ENCODE measurements around the gene CD207.
A peak's percentile ranks its signal among the peaks of the same experiment; 100 is the strongest.
"Not testable (repeated sequence)": the region's sequence is repeated elsewhere in the genome, so short reads cannot be mapped to it uniquely, and the experiment has no call there.

The CD207 gene

DNA sequence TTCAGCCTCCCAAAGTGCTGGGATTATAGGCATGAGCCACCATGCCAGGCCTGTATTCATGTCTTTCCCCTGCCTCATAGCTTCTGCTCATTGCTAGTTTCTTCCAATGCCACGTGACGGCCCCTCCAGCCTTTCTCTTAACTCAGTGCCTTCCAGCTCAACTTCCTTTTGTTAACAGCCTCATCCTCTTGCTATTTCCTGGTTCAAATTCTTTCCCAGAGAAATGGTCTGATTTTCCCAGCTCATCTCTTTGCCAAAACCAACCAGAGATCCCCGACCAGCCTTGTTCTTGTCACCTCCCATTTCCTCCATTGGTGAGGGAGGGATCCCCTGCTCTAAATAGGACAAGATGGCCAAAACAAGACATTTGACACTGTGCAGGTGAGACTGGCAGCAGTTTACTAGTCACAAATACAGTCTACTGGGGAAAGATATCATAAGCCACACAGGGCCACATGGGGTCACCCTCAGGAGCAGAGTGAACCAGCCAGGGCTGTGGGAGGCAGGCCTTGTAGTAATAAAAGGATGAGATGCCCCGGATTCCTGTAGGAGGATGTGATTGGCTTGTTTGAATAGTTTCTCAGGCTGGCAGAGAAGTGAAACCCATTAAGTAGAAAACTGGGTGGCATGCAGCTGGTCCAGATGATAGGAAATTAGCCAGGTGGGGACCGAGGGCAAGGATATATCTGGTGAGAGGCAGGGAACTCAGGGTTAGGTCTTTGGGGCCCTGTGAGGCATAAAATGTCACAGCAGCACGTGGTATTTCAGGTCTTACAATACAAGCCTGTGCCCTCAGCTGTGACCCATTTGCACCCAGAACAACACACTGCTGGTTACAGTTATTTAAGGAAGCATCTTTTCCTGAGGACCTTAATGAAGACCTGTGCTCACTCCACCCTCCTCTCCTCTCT lies 6.4 kb downstream of the CD207 start:
- DNase-seq = no peak

DNA sequence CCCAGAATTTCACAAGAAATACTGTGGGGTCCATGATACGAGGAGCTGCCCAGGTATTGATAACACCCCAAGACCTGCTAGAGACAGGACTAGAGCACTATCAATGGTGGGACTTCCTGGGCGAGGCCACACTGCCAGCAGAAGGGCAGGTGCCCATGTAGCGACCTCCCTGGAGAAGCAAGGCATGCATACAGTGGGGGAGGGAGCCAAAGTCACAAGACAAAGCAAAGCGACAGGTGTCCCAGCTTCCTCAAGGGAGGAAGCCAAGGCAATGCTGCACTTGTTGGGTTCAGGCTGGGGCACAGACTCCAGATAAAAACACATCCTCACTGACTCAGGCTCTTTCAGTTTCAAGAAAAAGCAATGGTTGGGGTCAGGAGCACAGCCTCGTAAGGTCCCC lies 7.5 kb downstream of the CD207 start:
- DNase-seq = no peak

- DNase-seq = no peak
These were observed 8.2 kb downstream of the CD207 start for GRCh38 chr2:70827388-70827787.

GRCh38 chr2:70826696-70827350 lies 8.8 kb downstream of the CD207 start:
- DNase-seq = peak in 1 of 5 donors; percentile 42

DNA sequence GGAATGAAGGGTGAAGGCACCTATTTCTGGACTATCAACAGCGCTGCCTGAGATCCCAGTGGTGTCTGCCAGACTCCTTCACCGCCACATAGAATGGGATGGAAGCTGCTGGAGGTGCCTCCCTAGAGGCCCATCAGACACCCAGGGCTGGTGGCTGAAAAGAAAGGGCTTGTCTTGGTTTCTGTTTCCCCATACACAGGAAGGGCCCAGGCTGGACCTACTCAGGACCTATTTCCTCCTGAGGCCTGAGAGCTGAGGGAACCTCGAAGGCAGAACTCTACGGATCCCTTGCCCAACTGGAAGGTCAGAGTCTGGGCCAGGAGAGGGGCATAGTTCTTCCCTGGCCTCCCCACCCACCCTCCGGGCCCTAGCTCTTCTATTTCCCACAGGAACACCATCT lies 12.4 kb downstream of the CD207 start:
- DNase-seq = no peak

DNA sequence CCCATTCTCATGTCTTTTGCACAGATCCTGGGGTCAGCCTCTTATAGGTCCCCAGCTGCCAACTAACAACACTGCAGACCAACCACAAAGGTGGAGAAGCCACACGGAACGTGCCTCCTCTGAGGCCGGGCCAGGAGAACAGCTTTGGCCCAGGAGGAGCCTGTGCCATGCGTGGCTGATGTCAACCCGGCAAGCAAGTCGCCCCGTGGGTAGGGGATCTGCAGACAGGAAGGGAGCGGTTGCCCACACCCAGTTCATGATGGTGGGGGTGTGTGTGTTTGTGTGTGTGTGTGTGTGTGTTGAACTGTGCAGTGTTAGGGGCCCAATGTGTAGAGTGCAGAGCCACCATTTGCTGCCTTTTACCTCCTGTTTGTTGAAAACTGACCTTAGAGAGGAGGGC lies 12.8 kb downstream of the CD207 start:
- DNase-seq = peak in 1 of 5 donors; percentile 27

- DNase-seq = no peak
These were observed 15.1 kb downstream of the CD207 start, which contains the start of gene CLEC4F for GRCh38 chr2:70820499-70820898. TSS of gene CLEC4F (minus strand) at chr2:70820599. CDS start at chr2:70820523, 76 bp downstream.

DNA sequence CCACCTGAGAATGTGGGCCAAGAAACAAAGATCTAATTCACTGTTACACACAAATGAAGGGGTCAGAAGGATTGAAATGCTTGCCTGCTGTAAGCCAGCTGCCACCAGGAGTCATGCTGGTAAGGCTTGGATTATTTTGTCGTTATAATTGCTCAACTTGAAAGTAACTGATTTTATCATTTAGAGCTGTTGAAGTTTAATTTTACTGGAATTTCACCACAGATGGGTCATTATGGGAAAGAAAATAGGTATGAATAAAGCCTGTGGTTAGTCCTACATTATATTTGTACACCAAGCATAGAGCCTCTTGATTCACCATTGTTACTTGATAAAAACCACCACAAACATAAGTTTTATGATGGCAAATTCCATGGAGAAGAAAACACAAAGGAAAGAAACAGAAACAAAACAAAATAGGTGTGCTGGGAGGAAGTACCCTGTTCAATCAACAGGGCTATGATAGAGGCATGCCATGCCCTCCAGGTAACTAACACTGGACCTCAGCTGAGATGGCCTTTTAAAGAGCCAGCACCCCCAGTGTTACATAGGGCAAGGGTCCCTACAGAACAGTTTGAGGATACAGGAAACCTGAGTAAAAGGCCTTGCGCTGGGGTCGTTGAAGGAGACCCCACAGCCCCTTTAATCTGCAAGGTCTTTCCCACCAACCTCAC lies 18.2 kb downstream of the CD207 start:
- DNase-seq = peak in 1 of 5 donors; percentile 57

GRCh38 chr2:70816726-70817125 lies 18.9 kb downstream of the CD207 start:
- DNase-seq = no peak

GRCh38 chr2:70808983-70809958 lies 26.3 kb downstream of the CD207 start:
- DNase-seq = no peak

DNA sequence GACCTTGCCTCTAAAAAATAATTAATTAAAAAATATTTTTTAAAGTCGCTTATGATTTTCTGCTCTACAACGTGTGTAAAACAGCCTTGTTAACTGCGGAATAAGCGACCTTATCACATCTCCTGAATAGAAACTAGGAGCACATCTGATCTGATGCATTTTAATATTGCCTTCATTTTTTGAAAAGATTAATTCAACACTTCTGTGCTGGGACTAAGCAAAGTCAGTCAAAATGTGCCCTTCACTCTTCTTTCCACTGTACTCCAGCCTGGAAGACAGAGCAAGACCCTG lies 27.8 kb downstream of the CD207 start:
- DNase-seq = no peak

DNA sequence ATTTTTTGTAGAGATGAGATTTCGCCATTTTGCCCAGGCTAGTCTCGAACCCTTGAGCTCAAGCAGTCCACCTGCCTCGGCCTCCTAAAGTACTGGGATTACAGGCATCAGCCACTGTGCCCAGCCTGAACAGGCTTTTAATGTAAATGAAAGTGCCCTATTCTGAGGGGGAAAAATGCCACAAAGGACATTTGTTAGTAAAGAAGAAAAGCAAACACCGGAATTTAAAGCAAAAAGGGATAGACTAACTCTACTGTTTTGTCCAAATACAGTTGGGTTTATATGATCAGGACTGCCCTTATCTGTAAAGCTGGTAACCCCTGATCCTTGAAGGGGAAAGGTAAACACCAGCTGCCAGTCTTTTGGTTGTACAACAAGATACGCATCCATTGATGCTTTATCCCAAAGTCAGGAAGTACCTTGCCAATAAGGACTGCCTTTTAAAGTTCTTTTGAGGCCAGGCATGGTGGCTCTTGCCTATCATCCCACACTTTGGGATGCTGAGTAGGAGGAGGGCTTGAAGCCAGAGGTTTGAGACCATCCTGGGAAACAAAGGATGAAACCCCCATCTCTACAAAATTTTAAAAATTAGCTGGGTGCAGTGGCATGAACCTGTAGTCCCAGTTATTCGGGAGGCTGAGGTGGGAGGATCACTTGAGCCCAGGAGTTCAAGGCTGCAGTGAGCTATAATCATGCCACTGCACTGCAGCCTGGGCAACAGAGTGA lies 28.4 kb downstream of the CD207 start:
- DNase-seq = no peak

DNA sequence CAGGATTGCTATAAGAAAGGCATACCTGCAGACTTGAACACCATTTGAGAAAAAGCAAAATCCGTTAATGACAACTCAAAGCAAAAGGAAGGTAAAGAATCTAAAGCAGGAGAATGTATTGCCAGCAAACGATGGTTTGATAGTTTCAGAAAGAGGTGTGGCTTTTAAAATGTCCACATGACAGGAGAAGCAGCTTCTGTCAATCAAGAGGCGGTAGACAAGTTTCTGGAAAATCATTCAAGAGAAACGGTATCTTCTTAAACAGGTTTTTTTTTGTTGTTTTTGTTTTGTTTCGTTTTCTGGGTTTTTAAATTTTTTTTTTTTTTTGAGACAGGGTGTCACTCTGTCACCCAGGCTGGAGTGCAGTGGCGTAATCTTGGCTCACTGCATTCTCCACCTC lies 29.0 kb downstream of the CD207 start:
- DNase-seq = no peak

GRCh38 chr2:70806013-70806412 lies 29.6 kb downstream of the CD207 start:
- no peak for DNase-seq

GRCh38 chr2:70801607-70802263 lies 33.9 kb downstream of the CD207 start:
- DNase-seq = no peak

GRCh38 chr2:70799706-70800105 lies 35.9 kb downstream of the CD207 start:
- DNase-seq = no peak

GRCh38 chr2:70797996-70798395 lies 37.6 kb downstream of the CD207 start:
- DNase-seq = not testable (repeated sequence)

- no peak for DNase-seq
These were observed 38.1 kb downstream of the CD207 start for GRCh38 chr2:70797506-70797905.

DNA sequence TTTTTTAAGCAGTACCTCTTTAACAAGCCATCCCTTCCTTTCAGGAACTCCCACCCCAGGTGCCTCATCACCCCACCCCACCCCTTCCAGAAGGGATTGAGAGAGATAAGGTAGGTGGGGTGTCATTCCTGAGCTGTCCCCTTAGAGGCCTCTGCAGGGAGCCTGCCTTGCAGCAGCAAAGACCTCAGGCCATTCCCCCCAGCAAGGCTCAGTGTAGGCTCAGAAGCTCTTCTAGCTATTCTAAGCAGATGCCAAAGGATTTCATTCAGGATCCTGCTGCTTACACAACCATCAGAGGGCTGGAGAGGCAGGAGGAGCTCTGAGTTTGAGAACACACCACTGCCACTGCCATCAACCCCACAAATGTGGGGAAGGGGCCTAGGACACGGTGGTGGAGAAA lies 39.4 kb downstream of the CD207 start:
- no peak for DNase-seq

DNA sequence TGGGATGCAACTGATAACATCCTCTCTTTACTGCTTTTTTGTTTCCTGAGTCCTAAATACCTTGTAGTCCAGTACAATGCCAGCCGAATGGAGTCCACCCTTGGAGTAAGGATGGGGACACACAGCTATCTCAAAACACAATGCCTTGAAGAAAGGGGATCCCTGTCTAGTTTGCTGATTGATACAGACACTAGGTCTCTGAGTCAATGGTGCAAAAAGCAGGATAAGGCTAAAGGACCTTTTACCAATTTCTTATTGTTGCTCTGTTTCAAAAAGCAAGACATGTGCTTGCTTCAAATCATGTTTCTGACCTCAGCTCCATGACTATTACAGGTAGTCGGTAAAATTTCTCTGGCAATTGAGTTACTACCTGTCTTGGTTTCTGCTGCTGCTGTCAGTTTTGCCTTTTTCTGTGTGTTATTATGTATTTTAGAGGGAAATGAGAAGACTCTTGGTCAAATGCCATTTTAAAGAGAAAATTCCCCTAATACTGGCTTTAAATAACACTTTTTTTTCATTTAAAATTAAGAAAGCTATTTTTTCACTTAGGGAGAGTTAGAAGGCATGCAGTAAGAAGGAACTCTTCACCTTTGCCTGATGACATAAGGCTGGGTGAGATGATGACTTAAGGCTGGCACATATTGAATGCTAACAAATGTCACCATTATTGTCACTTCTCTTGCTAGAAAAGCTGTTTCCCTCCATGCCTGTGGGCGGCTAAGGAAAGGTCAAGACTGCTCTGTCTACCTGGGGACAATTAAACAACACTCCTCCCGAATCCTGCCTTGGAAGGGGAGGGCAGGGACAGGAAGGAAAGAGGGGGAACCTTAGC lies 40.2 kb downstream of the CD207 start:
- no peak for DNase-seq
